Hindlimb muscle (tissue), 1 donor: ENCODE measurements around the gene TNS3. TPM values are rescaled to one million over a fixed set of nuclear protein-coding genes. Genes with fewer than 3 reads are reported as not detected.
"Not testable (repeated sequence)": the region's sequence is repeated elsewhere in the genome, so short reads cannot be mapped to it uniquely, and the experiment has no call there.

Experiments used
- DNase-seq: peaks from one replicate; pipeline ENCODE4 v3.0.0-alpha.2; 2013
- polyA plus RNA-seq: library from polyadenylated mRNA; unstranded; fragments of 120-200 nt; gene quantifications from one replicate; pipeline ENCODE4 v1.2.1, GENCODE V29; 2013; ENCODE audit not compliant: insufficient read length

Gene TNS3
- polyA plus RNA-seq, 1 donor = 24.9 TPM

DNA sequence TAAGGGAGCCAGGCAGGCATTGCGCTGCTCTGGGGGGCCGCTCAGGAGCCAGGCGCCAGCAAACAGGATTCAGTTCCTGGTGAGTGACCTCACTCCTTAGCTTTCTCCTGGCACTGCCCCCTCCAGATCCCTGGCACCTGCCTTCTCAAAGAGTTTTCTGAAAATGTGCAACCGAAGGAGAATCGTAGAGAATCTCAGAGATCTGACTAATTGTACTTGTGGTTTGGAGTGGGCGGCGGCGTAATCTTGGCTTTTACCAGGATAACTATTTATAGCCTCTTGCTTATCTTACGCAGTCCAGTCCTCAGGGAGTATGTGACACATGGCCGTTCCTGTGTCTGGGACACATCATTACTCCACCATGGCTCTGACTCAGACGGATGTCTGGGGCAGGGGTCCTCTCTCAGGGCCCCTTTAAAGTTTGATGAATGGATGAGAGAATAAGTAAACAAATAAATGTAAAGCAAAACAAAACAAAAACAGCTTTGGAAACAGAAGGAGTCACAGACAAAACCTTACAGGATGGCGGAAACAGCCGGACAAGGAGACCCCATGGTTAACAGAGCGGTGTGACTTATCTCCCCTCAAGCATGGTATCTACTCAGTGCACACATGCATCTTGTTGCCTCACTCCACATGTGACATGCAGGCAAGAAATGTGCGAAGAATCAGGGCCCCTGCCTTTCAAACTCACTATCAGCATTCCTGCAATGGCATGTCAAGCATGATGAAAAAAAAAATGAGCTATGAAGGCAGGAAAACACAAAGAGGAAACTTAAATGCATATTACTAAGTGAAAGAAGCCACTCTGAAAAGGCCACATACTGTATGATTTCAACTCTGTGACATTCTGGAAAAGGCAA is 99.7 kb downstream of the TNS3 start:
- no peak for DNase-seq

DNA sequence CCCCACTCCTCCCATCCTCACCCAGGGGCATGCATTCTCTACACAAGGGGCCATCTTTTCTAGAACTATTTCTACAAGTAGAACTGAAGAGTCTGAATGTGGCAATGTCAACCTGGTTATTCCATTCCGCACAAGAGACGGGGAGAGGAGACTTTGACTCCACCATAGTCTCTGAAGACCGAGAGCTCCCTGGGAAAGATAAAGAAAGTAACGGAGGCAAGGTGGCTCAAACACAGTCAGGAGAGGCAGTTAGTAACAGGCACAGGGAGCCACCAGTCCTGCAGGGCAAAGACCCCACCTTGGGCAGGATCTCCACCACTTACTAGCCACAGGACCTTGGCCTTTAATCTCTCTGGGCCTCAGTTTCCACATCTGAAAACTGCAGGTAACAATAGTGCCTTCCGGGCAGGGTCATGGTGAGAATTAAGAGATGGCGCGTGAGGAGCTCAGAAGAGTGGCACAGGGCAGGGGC is 100.3 kb downstream of the TNS3 start:
- DNase-seq = no peak

DNA sequence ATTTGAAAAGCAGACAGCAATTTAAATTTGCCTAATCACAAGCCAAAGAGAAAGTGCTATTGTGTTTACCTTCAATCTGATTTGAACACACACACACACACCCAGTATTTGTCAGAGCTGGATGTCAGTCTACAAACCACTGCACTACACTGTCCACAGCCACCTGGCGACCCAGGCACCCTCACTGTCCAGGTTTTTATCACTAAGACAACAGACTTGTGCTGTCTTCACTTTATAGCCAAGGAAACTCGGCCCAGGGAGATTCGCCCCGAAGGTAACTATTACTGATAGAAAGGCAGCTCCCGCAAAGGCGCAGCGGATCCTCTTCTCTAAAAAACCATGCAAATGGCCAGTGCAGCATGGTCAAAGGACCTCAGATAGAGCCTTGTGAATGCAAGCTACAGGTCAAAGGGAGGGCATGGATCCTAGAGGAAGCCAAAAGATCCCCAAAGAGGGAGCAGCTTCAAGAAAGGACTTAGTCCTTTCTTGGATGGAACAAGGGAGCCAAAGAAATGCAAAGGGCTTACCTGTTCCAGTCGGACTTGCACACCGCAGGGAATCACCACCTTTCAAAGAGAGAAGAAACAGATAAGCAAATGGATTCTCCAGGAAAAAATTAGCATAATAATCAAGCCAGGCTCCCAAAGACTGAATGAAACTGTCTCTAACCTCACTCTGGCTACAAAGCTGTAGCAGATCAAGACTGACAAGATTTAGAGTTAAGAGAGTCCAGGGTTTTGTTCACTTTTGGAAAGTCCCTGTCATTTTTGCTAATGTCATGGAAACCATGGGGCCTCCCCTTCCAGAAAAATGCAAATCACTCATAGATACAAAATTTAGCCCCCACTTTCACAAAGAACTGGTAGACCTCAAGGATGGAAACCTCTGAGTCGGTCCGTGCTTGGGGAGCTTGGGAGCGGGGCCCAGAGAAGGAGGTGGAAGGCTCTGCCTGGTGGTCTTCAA is 101.1 kb downstream of the TNS3 start:
- no peak for DNase-seq

DNA sequence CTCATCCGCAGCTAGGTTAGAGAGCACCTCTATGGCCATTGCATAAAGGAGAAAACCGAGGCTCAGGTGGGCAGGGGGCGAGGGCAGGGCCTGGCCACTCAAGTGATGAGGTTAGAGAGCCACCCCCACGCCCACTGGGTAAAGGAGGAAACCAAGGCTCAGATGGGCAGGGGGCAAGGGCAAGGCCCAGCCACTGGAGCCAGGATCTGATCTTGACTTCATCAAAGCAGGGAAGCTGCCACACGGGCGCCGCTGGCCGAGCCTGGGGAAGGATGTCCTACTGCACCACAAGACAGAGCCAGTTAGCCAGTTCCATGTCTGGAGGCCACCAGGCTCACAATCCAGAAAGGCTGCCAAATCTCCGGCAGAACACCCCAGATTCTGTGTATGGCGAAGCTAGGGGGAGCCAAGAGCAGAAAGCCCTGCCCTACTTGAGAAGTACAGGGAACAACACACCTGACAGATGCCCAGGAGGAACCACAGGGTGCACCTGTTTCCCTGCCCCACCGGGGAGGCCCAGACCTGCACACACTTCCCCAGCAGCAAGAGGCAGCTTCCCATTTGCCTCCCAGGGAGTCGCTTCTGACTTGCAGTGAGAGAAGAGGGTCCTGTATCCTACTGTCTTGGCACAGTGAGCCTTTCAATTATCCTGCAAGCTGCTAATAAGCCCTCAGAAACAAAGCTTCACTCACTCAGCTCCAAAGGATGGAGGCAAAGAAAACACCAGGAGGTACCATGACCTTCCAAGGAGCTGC is 101.9 kb downstream of the TNS3 start:
- DNase-seq = no peak

DNA sequence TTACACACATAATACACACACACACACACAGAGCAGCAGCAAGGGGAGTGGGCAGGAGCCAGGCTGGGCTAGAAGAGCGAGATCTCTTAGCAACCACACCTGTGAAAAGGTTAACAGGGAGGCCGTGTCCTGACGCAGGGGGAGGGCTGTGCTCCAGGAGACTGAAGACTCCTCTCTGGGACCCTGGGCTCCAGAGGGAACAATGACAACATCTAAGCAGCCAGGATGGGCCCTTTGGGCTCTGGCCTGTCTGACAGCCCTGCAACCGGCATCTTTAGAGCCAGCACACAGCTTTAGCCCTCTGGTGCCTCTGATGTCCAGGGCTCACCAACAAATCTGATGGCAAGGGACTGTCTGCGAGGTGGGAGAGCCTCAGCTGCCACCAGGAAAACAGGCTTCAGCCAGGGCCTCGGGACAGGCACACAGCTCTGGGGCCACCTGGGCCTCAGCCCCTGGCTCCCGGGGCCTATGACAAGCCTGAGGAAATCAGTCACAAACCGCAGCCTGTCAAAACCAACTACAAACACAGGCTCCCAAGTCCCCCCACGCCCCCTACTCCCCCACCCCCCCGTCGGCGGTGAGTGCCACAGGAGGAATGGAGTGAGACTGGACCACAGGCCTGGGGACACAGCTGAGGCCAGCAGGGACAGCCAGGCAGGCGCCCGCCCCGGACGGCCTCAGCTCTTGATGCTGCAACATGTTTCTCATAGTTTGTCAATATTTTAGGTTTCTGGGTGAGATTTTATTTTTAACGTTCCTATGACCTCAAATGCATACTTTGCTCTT is 102.8 kb downstream of the TNS3 start:
- DNase-seq = no peak

DNA sequence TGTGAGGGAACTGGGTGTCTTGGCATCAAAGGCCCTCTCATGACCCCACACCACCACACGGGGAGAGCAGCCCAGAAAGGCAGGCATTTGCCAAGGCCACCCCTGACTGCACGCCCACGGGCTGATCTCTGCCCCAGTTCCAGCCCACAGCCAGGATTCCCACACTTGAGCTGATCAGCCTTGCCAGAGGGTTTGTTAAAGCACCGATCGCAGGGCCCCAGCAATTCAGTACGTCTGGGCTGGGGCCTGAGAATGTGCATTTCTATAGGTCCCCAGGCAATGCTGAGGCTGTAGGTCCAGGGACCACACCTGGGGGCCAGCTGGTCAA is 103.9 kb downstream of the TNS3 start:
- no peak for DNase-seq

DNA sequence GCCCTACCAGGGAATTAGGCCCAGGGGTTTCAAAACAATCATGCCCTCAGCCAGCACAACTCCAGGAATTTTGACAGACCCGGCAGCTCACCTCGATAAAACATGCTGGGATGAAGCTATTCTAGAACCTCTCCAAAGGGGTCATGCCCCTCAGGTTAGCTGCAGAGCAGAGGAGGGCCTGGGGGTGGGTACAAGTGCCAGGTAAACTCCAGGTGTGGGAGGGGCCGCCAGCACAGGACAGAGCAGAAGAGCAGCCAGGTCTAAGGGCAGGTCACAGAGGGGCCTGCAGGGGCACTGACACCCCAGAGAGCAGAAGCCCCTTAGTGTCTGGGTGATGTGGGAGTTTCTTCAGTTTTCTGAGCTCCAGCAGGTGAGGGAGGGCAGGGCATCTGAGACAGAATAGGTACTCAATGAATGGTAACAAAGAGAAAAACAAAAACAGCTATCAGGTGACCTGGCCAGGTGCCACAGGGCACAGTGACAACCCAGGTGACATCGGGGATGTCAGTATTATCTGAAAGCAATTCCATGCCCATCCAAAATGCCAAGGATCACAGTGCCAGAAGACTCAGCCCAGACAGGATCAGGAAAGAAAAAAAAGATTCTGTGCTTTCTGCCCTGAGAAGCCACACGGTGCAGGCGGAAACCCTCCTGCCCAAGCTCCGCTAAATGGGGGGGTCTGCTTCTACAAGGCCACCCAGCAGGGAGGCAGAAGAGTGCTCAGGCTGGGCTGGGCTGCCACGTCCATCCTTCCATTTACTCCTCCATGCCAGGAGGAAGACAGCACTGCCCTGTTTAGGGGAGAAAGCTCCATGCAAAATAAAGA is 104.5 kb downstream of the TNS3 start:
- DNase-seq = no peak

DNA sequence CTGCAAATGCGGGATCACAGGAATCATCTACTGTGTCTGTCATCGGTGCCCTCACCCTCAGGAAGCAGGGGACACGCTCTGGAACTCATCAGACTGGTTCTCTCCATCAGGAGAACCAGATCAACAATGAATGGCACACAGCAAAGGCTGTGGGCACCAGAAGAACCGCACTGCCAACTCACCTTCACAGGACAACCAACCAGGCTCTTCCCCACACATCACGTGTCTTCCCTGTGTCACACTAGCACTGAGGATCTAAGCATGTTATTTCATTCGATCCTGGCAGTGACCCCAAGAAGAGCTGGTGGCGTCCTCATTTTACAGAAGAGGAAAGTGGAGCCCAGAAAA is 106.1 kb downstream of the TNS3 start:
- DNase-seq = no peak

DNA sequence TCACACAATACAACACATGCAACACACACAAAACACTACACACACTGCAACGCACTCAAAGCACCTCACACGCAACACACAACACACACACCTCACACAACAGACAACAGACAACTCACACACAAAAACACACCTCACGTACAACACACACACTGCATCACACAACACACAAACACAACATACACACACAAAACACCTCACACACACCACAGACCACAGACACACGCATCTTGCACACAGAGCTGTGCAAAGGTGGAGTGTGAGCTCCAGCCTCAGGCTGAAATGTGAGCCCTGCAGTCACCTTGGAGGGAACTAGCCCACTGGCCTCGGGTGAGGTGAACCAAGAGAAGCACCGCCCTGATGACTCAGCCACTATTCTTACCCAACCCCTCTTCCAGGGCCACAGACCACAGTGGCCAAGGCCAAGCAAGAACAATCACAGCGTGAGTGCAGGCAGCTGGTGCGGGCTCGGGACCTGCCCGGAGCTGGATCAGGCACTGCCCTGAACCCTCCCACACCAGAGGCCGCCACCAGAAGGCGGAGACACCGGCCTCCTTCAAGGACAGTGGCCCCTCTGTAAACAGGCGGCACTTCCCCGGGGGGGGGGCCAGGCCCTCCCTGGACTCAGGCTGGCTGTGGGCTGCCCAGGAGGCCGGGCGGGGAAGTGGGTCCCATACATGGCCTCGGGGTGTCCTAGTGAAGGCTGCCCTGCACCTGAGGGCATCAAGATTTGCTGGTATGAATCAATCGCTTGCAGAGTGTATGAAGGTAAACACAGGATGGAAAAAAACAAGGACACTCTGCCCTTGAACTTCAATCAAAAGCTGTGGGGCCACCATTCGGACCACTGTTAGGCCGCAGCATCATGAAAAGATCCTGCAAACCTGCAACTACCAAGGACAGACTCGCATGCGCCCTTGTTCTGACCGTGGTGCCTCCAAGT is 106.7 kb downstream of the TNS3 start:
- DNase-seq = no peak

DNA sequence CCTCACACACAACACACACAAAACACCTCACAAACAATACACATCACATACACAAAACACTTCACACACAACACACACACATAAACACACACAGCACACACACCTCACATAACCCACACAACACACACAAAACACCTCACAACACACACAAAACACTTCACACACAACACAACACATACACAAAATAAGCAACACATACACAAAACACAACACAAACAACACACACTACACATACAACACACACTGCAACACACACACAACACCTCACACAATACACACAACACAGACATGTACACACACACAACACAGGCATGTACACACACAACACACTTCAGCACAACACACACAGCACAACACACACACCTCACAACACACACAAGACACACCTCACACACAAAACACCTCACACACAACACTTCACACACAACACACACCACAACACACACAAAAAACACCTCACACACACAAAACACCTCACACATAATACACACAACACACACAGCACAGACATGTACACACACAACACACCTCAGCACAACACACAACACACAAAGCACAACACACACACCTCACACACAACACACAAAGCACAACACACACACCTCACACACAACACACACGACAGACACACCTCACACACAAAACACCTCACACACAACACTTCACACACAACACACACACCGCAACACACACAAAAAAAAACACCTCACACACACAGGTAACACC is 107.5 kb downstream of the TNS3 start:
- no peak for DNase-seq

DNA sequence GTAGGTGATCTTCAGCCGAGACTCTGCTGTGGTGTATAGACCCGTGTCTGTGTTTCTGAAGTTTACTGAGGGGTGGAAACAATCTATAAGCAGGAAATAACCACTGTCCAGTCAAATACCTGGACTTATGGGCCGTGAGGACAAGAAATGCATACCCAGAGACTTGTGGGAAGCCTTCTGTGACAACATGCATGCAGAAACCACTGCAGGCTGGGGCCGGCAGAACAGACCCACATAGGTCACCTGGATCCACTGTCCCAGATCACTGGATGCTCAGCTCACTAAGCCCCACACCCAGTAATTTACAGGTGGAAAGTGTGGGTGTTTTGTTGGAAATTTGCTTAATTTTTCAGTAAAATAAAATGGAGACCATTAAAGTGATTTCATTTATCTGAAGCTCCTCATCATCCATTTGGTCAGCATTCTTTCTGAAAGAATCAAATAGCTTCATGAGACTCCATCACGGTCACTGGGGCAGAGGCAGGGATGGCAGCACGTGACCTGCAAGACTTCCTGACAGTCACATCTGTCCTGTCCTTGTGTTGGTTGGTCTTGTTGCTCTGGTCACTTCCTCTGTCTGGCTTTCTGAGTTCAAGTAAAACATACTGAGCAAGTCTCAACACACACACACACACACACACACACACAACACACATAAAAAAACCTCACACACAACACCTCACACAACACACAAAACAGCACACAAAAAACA is 108.3 kb downstream of the TNS3 start:
- DNase-seq = no peak

DNA sequence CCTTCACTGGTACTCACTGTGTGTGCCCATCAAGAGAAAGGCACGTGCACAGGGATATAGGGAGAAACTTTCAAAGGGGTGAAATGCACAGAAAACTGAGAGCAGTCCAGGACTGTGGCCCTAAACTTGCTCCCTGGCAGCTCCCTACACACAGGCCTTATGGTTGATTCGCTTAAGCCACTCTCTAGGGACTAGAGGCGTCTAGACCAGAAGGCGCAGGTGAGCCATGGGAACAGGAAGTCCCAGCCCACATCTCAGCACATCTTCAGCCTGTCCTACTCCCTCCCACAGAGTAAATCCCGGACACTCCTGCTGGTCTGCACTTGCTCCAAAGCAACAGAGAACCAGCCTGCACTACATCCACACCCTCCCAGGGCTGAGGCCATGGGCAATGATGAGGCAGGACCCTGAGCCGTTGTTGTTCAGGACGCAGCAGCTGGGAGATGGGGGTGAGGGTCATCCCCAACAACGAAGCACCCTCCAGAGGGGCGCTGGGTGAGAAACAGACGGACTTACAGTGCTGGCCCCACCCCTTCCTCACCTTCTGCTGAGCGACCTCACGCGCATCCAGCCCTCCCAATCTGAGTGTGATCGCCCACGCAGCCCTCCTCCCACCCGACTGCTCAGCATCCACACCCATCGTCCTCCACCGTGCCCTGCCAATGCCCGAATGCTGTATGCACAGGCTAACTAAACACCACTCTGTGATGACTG is 109.3 kb downstream of the TNS3 start:
- no peak for DNase-seq

DNA sequence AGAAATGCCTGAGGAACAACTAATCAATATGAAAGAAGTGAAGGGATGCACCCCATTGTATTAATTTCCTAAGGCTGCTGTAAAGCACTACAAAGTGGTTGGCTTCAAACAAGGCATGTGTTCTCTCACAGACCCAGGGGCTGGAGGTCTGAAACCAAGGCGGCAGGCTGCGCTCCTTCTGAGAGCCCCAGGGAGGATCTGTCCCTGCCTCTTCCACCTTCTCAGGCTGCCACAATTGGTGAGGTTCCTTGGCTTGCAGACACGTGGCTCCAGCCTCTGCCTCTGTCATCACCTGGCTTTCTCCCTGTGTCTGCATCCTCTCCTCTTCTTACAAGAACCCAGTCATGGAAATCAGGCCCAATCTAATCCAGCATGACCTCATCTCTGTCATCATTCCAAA is 110.1 kb downstream of the TNS3 start:
- DNase-seq = no peak

DNA sequence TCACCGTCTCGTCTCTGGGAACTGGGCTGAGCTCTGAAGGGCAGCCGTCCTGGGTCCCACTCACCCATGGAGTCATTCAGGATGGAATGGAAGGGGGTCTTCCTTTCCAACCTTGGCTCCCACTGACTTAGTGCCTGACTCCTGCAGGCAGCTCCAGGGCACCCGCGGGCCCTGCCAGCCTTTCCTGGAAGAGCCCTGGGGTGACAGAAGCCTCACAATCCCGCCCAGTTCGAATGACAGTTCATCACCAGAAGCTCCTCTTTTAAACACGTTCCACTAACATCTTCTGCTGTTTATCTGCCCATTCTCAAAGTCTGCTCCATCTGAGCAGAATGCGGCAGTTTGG is 110.6 kb downstream of the TNS3 start:
- no peak for DNase-seq

DNA sequence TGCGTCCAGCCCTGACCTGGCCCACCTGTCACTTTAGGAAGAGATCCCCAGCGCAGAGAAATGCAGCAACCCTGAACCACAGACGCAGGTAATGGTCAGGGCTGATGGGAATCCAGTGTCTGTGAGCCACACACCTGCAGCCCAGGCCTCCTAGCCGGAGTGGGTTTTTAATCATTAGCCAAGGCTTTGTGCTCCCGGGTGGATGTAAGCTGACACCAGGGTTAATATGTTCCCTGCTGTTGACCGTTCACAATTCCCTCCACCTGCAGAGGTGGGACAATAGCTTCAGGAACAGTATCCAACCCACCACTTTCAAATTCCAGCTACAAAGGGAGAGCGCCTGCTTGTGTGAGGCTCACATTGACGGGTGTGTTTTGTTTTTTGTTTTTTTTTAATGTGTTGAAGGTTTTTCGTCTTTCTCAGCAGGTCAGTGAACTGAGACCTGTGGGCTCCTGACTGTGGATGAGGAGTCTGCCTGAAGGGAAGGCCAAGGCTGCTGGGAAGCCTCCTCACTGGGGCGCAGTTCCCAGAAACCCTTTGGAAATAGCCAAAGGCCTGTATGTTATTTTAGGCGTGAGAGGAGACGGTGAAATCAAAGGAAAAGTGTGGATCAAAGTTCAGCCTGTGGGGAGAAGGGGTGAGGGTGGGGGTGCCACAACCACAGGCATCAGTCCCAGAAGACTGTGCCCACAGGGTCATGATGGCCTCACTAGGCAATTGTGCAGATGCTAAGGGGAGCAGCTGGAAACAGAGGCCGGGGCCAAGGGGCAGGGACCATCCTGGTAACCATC is 111.1 kb downstream of the TNS3 start:
- no peak for DNase-seq

DNA sequence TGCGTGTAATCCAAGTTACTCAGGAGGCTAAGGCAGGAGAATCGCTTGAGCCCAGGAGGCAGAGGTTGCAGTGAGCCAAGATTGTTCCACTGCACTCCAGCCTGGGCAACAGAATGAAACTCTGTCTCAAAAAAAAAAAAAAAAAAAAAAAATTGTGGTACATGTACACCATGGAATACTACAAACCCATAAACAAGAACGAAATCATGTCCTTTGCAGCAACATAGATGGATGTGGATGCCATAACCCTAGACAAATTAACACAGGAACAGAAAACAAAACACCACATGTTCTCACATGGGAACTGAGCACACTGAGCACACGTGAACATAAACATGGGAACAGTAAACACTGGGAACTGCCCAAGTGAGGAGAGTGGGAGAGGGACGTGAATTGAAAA is 112.1 kb downstream of the TNS3 start:
- not testable (repeated sequence) for DNase-seq

DNA sequence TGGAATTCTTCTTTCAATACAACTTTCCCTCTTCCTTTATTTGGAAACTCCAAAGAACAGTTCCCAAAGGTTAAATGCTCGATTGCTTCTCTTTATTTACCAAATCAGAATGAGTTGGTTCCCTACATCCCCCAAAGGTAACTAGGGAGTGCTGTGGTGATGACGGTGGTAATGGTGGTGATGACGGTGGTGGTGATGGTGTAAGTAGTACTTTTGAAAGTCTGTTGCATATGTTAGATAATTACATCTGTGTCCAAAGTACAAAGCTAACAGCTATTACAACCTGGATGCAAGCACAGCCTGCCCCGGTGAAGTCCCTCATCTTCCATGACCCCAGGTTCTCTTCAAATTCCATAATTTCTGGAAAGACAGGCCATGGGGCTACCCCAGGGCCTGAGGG is 115.1 kb downstream of the TNS3 start:
- DNase-seq = no peak
